Smooth muscle cell (in vitro differentiated cells): ENCODE measurements around the gene PRODH. TPM values are rescaled to one million over a fixed set of nuclear protein-coding genes. Genes with fewer than 3 reads are reported as not detected.
"Not testable (repeated sequence)": the region's sequence is repeated elsewhere in the genome, so short reads cannot be mapped to it uniquely, and the experiment has no call there.

ENCODE experiments used
- DNase-seq: peaks from one replicate; lab custom pipeline; 2025; ENCODE audit not compliant: unreplicated experiment; lab: John Stamatoyannopoulos, UW
- H2AFZ ChIP-seq: fragments of 200-600 bp; sonication (generic); 2 replicates; pipeline ENCODE4 v1.6.0; 2016; ENCODE audit warnings: antibody characterized with exemption, low read depth, mild to moderate bottlenecking
- H3F3A ChIP-seq: fragments of 200-600 bp; sonication (generic); 2 replicates; pipeline ENCODE4 v1.6.0; 2017; ENCODE audit warnings: antibody characterized with exemption, low read depth
- H3K27ac ChIP-seq: fragments of 200-600 bp; sonication (generic); 2 replicates; pipeline ENCODE4 v1.5.1; 2016; ENCODE audit warnings: low read depth, mild to moderate bottlenecking
- H3K27me3 ChIP-seq: fragments of 200-600 bp; sonication (generic); 2 replicates; pipeline ENCODE4 v1.6.1; 2016; ENCODE audit warnings: low read depth, mild to moderate bottlenecking
- H3K36me3 ChIP-seq: fragments of 200-600 bp; sonication (generic); 2 replicates; pipeline ENCODE4 v1.5.1; 2016; ENCODE audit warnings: low read depth
- H3K4me1 ChIP-seq: fragments of 200-600 bp; sonication (generic); 2 replicates; pipeline ENCODE4 v1.5.1; 2016; ENCODE audit warnings: low read depth
- H3K4me2 ChIP-seq: fragments of 200-600 bp; sonication (generic); 2 replicates; pipeline ENCODE4 v1.6.0; 2016; ENCODE audit warnings: mild to moderate bottlenecking
- H3K4me3 ChIP-seq: fragments of 200-600 bp; sonication (generic); 2 replicates; pipeline ENCODE4 v1.5.1; 2016; ENCODE audit warnings: mild to moderate bottlenecking
- H3K79me2 ChIP-seq: fragments of 200-600 bp; sonication (generic); 2 replicates; pipeline ENCODE4 v1.6.0; 2016; ENCODE audit warnings: low read depth, mild to moderate bottlenecking
- H3K9ac ChIP-seq: fragments of 200-600 bp; sonication (generic); 2 replicates; pipeline ENCODE4 v1.6.0; 2016; ENCODE audit warnings: low read depth
- H3K9me3 ChIP-seq: fragments of 200-600 bp; sonication (generic); replicated peaks from 2 replicates; pipeline ENCODE4 v1.5.1; 2016; ENCODE audit warnings: low read depth
- H4K20me1 ChIP-seq: fragments of 200-600 bp; sonication (generic); 2 replicates; pipeline ENCODE4 v1.6.0; 2016; ENCODE audit warnings: low read depth
- WGBS: methylation state at CpG from one replicate; pipeline ENCODE4 v1.1.7; 2016; ENCODE audit warnings: low lambda C conversion rate; 5-methylcytosine and 5-hydroxymethylcytosine counted together
- polyA plus RNA-seq: library from polyadenylated mRNA; unstranded; fragments of >200 nt; fragmentation: Nextera tagmentation; extraction: Ambion mirVana; gene quantifications from 2 replicates; pipeline ENCODE4 v1.2.1, GENCODE V29; 2016
- total RNA-seq: library from RNA; depleted of rRNA; stranded (reverse); fragments of >200 nt; gene quantifications from 2 replicates; pipeline ENCODE4 v1.2.3, GENCODE V29; 2014
- TF ChIP-seq, protein P1 (sequence below): fragments of 200-600 bp; sonication (generic); IDR thresholded peaks from 2 replicates; pipeline ENCODE4 v1.5.1; 2017; ENCODE audit warnings: borderline replicate concordance, mild to moderate bottlenecking, antibody characterized with exemption; ENCODE audit not compliant: insufficient read depth, poor library complexity, severe bottlenecking

Gene PRODH
- total and polyA plus RNA-seq, 2 experiments from 2014 or later, result 0.18 TPM; not detected in 1

- 87% methylated on average over 7 of the region's 7 CpGs for WGBS
- Histone ChIP-seq H3K9me3 (no peaks in the 10 kb centered on the region), H3K27me3 (peaks cover 17% of the 10 kb centered on the region)
Measured at GRCh38 chr22:18966748-18967147, 30.7 kb upstream of the PRODH start.

GRCh38 chr22:18965526-18966421, 29.7 kb upstream of the PRODH start:
- H3K27me3 ChIP-seq, result peaks cover 11% of the 10 kb centered on the region
- no peak for DNase-seq
- H2AFZ ChIP-seq, result no peak overlapping the region
- H3F3A ChIP-seq, result no peaks in the 10 kb centered on the region
- H3K9ac ChIP-seq, result no peak overlapping the region
- TF ChIP-seq, protein P1, sequence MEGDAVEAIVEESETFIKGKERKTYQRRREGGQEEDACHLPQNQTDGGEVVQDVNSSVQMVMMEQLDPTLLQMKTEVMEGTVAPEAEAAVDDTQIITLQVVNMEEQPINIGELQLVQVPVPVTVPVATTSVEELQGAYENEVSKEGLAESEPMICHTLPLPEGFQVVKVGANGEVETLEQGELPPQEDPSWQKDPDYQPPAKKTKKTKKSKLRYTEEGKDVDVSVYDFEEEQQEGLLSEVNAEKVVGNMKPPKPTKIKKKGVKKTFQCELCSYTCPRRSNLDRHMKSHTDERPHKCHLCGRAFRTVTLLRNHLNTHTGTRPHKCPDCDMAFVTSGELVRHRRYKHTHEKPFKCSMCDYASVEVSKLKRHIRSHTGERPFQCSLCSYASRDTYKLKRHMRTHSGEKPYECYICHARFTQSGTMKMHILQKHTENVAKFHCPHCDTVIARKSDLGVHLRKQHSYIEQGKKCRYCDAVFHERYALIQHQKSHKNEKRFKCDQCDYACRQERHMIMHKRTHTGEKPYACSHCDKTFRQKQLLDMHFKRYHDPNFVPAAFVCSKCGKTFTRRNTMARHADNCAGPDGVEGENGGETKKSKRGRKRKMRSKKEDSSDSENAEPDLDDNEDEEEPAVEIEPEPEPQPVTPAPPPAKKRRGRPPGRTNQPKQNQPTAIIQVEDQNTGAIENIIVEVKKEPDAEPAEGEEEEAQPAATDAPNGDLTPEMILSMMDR, result no peak
- no peak overlapping the region for H3K27ac ChIP-seq
- H3K4me1 ChIP-seq, result no peaks in the 10 kb centered on the region
- no peaks in the 10 kb centered on the region for H4K20me1 ChIP-seq
- no peaks in the 10 kb centered on the region for H3K79me2 ChIP-seq
- WGBS, result 83% methylated on average over 12 of the region's 14 CpGs
- no peak overlapping the region for H3K4me2 ChIP-seq
- no peaks in the 10 kb centered on the region for H3K36me3 ChIP-seq
- no peak overlapping the region for H3K4me3 ChIP-seq
- H3K9me3 ChIP-seq, result no peaks in the 10 kb centered on the region

More at GRCh38 chr22:18966748-18967147, 30.7 kb upstream of the PRODH start:
- Histone ChIP-seq H3K27ac (no peak overlapping the region), H3K79me2 (no peaks in the 10 kb centered on the region), H3K9ac (no peak overlapping the region), H3K4me2 (no peak overlapping the region), H2AFZ (no peak overlapping the region), H3K4me1 (no peaks in the 10 kb centered on the region), H4K20me1 (no peaks in the 10 kb centered on the region), H3K4me3 (no peak overlapping the region), H3K36me3 (no peaks in the 10 kb centered on the region), H3F3A (no peaks in the 10 kb centered on the region)
- no peak for DNase-seq
- TF ChIP-seq, protein P1, result no peak

GRCh38 chr22:18964501-18965265, 28.6 kb upstream of the PRODH start:
- WGBS, result 93% methylated on average over 19 of the region's 19 CpGs
- DNase-seq, H3K9ac ChIP-seq, H3K4me2 ChIP-seq, H3F3A ChIP-seq, H3K9me3 ChIP-seq, H3K27ac ChIP-seq, H3K27me3 ChIP-seq, H2AFZ ChIP-seq, H3K4me1 ChIP-seq, H3K36me3 ChIP-seq, H3K4me3 ChIP-seq, H3K79me2 ChIP-seq, H4K20me1 ChIP-seq: not testable (repeated sequence)

- not testable (repeated sequence) for H3K4me3 ChIP-seq, H3K9me3 ChIP-seq, H3K27me3 ChIP-seq, H3K9ac ChIP-seq, H3K27ac ChIP-seq, H3K4me2 ChIP-seq, DNase-seq, H4K20me1 ChIP-seq, H3K36me3 ChIP-seq, H2AFZ ChIP-seq, H3K79me2 ChIP-seq, H3K4me1 ChIP-seq, H3F3A ChIP-seq
- WGBS, result 93% methylated on average over 10 of the region's 10 CpGs
Measured at GRCh38 chr22:18964051-18964450, 28.0 kb upstream of the PRODH start.
